Measurements from ENCODE around the gene PCBP3. TPM values are rescaled to one million over a fixed set of nuclear protein-coding genes. Genes with fewer than 3 reads are reported as not detected.

PCBP3 gene
- total and polyA plus RNA-seq, 2 of the 8 experiments (the other 6 are each of a cell fraction or from before 2014, with no cell fraction given), result 3.5 to 6.3 TPM

DNA sequence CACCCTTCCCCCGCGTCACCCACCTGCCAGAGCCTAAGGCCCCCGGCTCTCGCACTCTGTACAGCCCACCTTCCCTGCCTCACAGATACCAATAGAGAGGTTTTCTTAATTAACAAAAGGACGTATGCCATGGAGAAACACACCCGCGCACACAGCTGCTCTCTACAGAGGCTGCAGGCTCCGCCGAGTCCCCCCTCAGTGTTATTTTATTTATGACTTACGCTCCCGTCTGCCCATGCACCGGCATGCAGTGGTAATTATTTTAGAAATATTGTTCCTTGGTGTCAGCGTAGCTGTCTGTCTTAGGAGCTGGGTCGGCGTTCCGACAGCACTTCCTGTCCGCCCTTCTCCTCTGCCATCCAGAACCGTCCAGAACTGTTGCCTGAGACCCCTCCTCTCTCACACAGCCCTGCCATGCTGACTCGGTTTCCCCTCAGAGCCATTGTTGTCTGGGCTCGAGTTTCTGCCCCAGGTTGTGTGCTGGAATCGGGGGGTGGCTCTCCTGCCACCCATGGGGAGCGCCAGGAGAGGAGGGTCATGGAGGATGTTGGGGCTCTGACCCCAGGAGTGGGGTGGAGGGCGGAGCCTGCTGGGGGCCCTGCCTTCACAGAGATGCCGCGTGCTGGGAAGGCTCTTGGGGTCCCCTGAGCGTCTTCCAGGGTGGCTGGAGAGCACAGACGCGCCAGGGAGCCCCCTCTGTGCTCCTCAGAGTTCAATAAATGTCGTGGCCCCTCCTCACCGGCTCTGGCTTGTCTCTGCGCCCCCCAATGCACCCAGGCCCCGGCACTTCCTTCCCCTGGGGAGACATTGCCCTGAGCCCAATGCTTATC, 298.4 kb downstream of the PCBP3 start (continued):
- TF ChIP-seq, protein P1, sequence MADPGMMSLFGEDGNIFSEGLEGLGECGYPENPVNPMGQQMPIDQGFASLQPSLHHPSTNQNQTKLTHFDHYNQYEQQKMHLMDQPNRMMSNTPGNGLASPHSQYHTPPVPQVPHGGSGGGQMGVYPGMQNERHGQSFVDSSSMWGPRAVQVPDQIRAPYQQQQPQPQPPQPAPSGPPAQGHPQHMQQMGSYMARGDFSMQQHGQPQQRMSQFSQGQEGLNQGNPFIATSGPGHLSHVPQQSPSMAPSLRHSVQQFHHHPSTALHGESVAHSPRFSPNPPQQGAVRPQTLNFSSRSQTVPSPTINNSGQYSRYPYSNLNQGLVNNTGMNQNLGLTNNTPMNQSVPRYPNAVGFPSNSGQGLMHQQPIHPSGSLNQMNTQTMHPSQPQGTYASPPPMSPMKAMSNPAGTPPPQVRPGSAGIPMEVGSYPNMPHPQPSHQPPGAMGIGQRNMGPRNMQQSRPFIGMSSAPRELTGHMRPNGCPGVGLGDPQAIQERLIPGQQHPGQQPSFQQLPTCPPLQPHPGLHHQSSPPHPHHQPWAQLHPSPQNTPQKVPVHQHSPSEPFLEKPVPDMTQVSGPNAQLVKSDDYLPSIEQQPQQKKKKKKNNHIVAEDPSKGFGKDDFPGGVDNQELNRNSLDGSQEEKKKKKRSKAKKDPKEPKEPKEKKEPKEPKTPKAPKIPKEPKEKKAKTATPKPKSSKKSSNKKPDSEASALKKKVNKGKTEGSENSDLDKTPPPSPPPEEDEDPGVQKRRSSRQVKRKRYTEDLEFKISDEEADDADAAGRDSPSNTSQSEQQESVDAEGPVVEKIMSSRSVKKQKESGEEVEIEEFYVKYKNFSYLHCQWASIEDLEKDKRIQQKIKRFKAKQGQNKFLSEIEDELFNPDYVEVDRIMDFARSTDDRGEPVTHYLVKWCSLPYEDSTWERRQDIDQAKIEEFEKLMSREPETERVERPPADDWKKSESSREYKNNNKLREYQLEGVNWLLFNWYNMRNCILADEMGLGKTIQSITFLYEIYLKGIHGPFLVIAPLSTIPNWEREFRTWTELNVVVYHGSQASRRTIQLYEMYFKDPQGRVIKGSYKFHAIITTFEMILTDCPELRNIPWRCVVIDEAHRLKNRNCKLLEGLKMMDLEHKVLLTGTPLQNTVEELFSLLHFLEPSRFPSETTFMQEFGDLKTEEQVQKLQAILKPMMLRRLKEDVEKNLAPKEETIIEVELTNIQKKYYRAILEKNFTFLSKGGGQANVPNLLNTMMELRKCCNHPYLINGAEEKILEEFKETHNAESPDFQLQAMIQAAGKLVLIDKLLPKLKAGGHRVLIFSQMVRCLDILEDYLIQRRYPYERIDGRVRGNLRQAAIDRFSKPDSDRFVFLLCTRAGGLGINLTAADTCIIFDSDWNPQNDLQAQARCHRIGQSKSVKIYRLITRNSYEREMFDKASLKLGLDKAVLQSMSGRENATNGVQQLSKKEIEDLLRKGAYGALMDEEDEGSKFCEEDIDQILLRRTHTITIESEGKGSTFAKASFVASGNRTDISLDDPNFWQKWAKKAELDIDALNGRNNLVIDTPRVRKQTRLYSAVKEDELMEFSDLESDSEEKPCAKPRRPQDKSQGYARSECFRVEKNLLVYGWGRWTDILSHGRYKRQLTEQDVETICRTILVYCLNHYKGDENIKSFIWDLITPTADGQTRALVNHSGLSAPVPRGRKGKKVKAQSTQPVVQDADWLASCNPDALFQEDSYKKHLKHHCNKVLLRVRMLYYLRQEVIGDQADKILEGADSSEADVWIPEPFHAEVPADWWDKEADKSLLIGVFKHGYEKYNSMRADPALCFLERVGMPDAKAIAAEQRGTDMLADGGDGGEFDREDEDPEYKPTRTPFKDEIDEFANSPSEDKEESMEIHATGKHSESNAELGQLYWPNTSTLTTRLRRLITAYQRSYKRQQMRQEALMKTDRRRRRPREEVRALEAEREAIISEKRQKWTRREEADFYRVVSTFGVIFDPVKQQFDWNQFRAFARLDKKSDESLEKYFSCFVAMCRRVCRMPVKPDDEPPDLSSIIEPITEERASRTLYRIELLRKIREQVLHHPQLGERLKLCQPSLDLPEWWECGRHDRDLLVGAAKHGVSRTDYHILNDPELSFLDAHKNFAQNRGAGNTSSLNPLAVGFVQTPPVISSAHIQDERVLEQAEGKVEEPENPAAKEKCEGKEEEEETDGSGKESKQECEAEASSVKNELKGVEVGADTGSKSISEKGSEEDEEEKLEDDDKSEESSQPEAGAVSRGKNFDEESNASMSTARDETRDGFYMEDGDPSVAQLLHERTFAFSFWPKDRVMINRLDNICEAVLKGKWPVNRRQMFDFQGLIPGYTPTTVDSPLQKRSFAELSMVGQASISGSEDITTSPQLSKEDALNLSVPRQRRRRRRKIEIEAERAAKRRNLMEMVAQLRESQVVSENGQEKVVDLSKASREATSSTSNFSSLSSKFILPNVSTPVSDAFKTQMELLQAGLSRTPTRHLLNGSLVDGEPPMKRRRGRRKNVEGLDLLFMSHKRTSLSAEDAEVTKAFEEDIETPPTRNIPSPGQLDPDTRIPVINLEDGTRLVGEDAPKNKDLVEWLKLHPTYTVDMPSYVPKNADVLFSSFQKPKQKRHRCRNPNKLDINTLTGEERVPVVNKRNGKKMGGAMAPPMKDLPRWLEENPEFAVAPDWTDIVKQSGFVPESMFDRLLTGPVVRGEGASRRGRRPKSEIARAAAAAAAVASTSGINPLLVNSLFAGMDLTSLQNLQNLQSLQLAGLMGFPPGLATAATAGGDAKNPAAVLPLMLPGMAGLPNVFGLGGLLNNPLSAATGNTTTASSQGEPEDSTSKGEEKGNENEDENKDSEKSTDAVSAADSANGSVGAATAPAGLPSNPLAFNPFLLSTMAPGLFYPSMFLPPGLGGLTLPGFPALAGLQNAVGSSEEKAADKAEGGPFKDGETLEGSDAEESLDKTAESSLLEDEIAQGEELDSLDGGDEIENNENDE (IDR thresholded peaks at IDR 0.05; ENCODE audit: insufficient replicate concordance, low read length), result no peak
- TF ChIP-seq SRF (IDR thresholded peaks at IDR 0.05; ENCODE audit: low read depth, low read length), result no peak
- no peak for TF ChIP-seq RBBP5 (IDR thresholded peaks at IDR 0.05; ENCODE audit: borderline replicate concordance, low read depth, low read length)
